SK-N-SH treated with all-trans-retinoic acid at 6 μM for 48 hours (cell line): Measurements from ENCODE around the gene CCDC167.

Experiments used
- ATAC-seq: fragments of 200-7000 bp; cut with Tn5 transposase; 3 replicates; pipeline ENCODE4 v1.9.1; 2020; ENCODE audit warnings: mild to moderate bottlenecking, moderate library complexity
- ARNTL ChIP-seq: fragments of 450-650 bp; formaldehyde crosslinking; IDR thresholded peaks from 2 replicates; pipeline ENCODE4 v1.5.0; 2020; ENCODE audit warnings: low read depth, mild to moderate bottlenecking, moderate library complexity, borderline replicate concordance
- CSDC2 ChIP-seq: fragments of 250-450 bp; sonication (Bioruptor Pico); IDR thresholded peaks from 2 replicates; pipeline ENCODE4 v1.5.0; 2020; ENCODE audit warnings: mild to moderate bottlenecking, moderate library complexity
- ESRRG ChIP-seq: fragments of 250-450 bp; sonication (Bioruptor Pico); IDR thresholded peaks from 2 replicates; pipeline ENCODE4 v1.6.1; 2021; ENCODE audit warnings: mild to moderate bottlenecking
- GLIS3 ChIP-seq: fragments of 250-450 bp; sonication (Bioruptor Pico); IDR thresholded peaks from 2 replicates; pipeline ENCODE4 v1.5.0; 2020; ENCODE audit warnings: mild to moderate bottlenecking, moderate library complexity
- OSR1 ChIP-seq: fragments of 250-450 bp; sonication (Bioruptor Pico); IDR thresholded peaks from 2 replicates; pipeline ENCODE4 v1.8.0; 2022; ENCODE audit warnings: moderate library complexity, mild to moderate bottlenecking, inconsistent platforms
- PPARA ChIP-seq: fragments of 250-450 bp; sonication (Bioruptor Pico); IDR thresholded peaks from 2 replicates; pipeline ENCODE4 v1.5.0; 2020; ENCODE audit warnings: mild to moderate bottlenecking, borderline replicate concordance
- RARB ChIP-seq: fragments of 250-450 bp; sonication (Bioruptor Pico); IDR thresholded peaks from 2 replicates; pipeline ENCODE4 v1.8.0; 2021; ENCODE audit warnings: mild to moderate bottlenecking, moderate library complexity
- SNAI2 ChIP-seq: fragments of 250-450 bp; sonication (Bioruptor Pico); IDR thresholded peaks from 2 replicates; pipeline ENCODE4 v1.5.0; 2020; ENCODE audit warnings: mild to moderate bottlenecking, moderate library complexity
- TCF4 ChIP-seq: fragments of 250-450 bp; sonication (Bioruptor Pico); IDR thresholded peaks from 2 replicates; pipeline ENCODE4 v1.8.0; 2021; ENCODE audit warnings: mild to moderate bottlenecking, moderate library complexity, borderline replicate concordance
- TOX ChIP-seq: fragments of 250-450 bp; sonication (Bioruptor Pico); IDR thresholded peaks from 2 replicates; pipeline ENCODE4 v1.8.0; 2021; ENCODE audit warnings: mild to moderate bottlenecking, moderate library complexity, borderline replicate concordance
- ZC3H10 ChIP-seq: fragments of 250-450 bp; sonication (Bioruptor Pico); IDR thresholded peaks from 2 replicates; pipeline ENCODE4 v1.5.1; 2021; ENCODE audit warnings: mild to moderate bottlenecking, moderate library complexity
- ZFP3 ChIP-seq: fragments of 250-450 bp; sonication (Bioruptor Pico); IDR thresholded peaks from 2 replicates; pipeline ENCODE4 v1.5.0; 2020; ENCODE audit warnings: mild to moderate bottlenecking, moderate library complexity
- ZFP30 ChIP-seq: fragments of 450-650 bp; formaldehyde crosslinking; IDR thresholded peaks from 2 replicates; pipeline ENCODE4 v1.5.0; 2022; ENCODE audit warnings: mild to moderate bottlenecking, moderate library complexity
- ZNF565 ChIP-seq: fragments of 450-650 bp; formaldehyde crosslinking; conservative IDR thresholded peaks from 2 replicates; pipeline ENCODE4 v1.5.0; 2020; ENCODE audit warnings: low read depth, mild to moderate bottlenecking, moderate library complexity
- ZNF70 ChIP-seq: fragments of 450-650 bp; formaldehyde crosslinking; IDR thresholded peaks from 2 replicates; pipeline ENCODE4 v1.5.0; 2020; ENCODE audit warnings: mild to moderate bottlenecking, moderate library complexity
- ZNF8 ChIP-seq: fragments of 450-650 bp; formaldehyde crosslinking; IDR thresholded peaks from 2 replicates; pipeline ENCODE4 v1.5.0; 2020; ENCODE audit warnings: mild to moderate bottlenecking, moderate library complexity
- TF ChIP-seq, protein P1 (sequence below): fragments of 250-450 bp; sonication (Bioruptor Pico); IDR thresholded peaks from 2 replicates; pipeline ENCODE4 v1.8.0; 2020; ENCODE audit warnings: mild to moderate bottlenecking, moderate library complexity, borderline replicate concordance
- TF ChIP-seq, protein P2 (sequence below): fragments of 250-450 bp; sonication (Bioruptor Pico); IDR thresholded peaks from 2 replicates; pipeline ENCODE4 v1.5.0; 2020; ENCODE audit warnings: mild to moderate bottlenecking, moderate library complexity
- TF ChIP-seq, protein P3 (sequence below): fragments of 250-450 bp; sonication (Bioruptor Pico); IDR thresholded peaks from 2 replicates; pipeline ENCODE4 v1.8.0; 2021; ENCODE audit warnings: low read depth, mild to moderate bottlenecking, moderate library complexity, borderline replicate concordance
- TF ChIP-seq, protein P4 (sequence below): fragments of 250-450 bp; sonication (Bioruptor Pico); IDR thresholded peaks from 2 replicates; pipeline ENCODE4 v1.5.1; 2020; ENCODE audit warnings: low read depth, mild to moderate bottlenecking, moderate library complexity
- TF ChIP-seq, protein P5 (sequence below): fragments of 250-450 bp; sonication (Bioruptor Pico); IDR thresholded peaks from 2 replicates; pipeline ENCODE4 v1.5.1; 2021; ENCODE audit warnings: mild to moderate bottlenecking, moderate library complexity

The CCDC167 gene

DNA sequence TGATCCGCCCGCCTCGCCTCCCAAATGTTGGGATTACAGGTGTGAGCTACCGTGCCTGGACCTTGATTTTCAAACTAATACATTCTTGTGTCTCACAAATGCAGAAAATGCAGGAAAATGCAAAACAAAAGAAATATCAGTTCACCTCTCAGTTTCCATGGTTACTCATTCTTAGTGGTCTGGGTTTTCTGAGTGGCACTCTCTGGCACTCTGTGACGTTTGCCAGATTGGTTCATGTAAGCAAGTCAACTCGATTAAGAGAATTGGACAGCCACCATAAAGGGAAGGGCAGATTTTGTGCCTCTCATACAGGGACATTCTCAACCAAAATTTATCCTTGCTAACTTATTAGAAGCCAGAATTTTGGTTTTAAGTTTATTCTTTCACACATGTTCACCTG is 58.0 kb downstream of the CCDC167 start:
- no peak for ATAC-seq
- TF ChIP-seq OSR1 (CRISPR knock-in tag) (no peak), GLIS3 (CRISPR knock-in tag) (no peak), ZNF70 (CRISPR knock-in tag) (no peak), PPARA (CRISPR knock-in tag) (no peak), RARB (no peak), ARNTL (no peak), SNAI2 (no peak), ZC3H10 (CRISPR knock-in tag) (no peak), ZFP30 (CRISPR knock-in tag) (no peak), ESRRG (no peak), ZNF565 (no peak), CSDC2 (CRISPR knock-in tag) (no peak), ZNF8 (CRISPR knock-in tag) (no peak), TOX (CRISPR knock-in tag) (no peak)
- TF ChIP-seq, protein P1, sequence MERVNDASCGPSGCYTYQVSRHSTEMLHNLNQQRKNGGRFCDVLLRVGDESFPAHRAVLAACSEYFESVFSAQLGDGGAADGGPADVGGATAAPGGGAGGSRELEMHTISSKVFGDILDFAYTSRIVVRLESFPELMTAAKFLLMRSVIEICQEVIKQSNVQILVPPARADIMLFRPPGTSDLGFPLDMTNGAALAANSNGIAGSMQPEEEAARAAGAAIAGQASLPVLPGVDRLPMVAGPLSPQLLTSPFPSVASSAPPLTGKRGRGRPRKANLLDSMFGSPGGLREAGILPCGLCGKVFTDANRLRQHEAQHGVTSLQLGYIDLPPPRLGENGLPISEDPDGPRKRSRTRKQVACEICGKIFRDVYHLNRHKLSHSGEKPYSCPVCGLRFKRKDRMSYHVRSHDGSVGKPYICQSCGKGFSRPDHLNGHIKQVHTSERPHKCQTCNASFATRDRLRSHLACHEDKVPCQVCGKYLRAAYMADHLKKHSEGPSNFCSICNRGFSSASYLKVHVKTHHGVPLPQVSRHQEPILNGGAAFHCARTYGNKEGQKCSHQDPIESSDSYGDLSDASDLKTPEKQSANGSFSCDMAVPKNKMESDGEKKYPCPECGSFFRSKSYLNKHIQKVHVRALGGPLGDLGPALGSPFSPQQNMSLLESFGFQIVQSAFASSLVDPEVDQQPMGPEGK, result no peak
- TF ChIP-seq, protein P2, sequence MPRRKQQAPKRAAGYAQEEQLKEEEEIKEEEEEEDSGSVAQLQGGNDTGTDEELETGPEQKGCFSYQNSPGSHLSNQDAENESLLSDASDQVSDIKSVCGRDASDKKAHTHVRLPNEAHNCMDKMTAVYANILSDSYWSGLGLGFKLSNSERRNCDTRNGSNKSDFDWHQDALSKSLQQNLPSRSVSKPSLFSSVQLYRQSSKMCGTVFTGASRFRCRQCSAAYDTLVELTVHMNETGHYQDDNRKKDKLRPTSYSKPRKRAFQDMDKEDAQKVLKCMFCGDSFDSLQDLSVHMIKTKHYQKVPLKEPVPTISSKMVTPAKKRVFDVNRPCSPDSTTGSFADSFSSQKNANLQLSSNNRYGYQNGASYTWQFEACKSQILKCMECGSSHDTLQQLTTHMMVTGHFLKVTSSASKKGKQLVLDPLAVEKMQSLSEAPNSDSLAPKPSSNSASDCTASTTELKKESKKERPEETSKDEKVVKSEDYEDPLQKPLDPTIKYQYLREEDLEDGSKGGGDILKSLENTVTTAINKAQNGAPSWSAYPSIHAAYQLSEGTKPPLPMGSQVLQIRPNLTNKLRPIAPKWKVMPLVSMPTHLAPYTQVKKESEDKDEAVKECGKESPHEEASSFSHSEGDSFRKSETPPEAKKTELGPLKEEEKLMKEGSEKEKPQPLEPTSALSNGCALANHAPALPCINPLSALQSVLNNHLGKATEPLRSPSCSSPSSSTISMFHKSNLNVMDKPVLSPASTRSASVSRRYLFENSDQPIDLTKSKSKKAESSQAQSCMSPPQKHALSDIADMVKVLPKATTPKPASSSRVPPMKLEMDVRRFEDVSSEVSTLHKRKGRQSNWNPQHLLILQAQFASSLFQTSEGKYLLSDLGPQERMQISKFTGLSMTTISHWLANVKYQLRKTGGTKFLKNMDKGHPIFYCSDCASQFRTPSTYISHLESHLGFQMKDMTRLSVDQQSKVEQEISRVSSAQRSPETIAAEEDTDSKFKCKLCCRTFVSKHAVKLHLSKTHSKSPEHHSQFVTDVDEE, result no peak
- TF ChIP-seq, protein P3, sequence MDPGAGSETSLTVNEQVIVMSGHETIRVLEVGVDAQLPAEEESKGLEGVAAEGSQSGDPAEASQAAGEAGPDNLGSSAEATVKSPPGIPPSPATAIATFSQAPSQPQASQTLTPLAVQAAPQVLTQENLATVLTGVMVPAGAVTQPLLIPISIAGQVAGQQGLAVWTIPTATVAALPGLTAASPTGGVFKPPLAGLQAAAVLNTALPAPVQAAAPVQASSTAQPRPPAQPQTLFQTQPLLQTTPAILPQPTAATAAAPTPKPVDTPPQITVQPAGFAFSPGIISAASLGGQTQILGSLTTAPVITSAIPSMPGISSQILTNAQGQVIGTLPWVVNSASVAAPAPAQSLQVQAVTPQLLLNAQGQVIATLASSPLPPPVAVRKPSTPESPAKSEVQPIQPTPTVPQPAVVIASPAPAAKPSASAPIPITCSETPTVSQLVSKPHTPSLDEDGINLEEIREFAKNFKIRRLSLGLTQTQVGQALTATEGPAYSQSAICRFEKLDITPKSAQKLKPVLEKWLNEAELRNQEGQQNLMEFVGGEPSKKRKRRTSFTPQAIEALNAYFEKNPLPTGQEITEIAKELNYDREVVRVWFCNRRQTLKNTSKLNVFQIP (CRISPR knock-in tag), result no peak
- TF ChIP-seq, protein P4, sequence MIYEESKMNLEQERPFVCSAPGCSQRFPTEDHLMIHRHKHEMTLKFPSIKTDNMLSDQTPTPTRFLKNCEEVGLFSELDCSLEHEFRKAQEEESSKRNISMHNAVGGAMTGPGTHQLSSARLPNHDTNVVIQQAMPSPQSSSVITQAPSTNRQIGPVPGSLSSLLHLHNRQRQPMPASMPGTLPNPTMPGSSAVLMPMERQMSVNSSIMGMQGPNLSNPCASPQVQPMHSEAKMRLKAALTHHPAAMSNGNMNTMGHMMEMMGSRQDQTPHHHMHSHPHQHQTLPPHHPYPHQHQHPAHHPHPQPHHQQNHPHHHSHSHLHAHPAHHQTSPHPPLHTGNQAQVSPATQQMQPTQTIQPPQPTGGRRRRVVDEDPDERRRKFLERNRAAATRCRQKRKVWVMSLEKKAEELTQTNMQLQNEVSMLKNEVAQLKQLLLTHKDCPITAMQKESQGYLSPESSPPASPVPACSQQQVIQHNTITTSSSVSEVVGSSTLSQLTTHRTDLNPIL (CRISPR knock-in tag), result no peak
- TF ChIP-seq, protein P5, sequence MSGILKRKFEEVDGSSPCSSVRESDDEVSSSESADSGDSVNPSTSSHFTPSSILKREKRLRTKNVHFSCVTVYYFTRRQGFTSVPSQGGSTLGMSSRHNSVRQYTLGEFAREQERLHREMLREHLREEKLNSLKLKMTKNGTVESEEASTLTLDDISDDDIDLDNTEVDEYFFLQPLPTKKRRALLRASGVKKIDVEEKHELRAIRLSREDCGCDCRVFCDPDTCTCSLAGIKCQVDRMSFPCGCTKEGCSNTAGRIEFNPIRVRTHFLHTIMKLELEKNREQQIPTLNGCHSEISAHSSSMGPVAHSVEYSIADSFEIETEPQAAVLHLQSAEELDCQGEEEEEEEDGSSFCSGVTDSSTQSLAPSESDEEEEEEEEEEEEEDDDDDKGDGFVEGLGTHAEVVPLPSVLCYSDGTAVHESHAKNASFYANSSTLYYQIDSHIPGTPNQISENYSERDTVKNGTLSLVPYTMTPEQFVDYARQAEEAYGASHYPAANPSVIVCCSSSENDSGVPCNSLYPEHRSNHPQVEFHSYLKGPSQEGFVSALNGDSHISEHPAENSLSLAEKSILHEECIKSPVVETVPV (CRISPR knock-in tag), result no peak

DNA sequence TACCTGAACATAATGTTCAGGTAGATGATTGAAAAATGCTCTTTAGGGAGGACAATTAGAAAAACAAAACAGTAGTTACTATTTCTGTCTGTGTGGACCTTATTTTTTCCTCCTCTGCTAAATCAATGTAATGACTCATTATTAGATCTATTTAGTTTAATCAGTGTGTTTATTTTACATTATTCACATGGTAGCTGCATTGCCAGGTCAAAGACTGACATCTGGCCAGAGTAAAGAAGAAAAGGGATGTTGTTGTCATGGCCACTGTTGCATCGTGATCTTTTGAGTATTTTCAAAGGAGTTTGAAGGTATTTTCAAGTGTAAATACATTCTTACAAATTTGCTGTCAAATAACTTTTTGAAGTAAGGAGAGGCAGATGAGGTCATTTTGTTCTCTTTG is 60.8 kb downstream of the CCDC167 start:
- ATAC-seq, result no peak
- no peak for TF ChIP-seq ZNF565
- TF ChIP-seq, protein P5 (CRISPR knock-in tag), result no peak
- TF ChIP-seq, protein P3 (CRISPR knock-in tag), result no peak
- TF ChIP-seq, protein P4 (CRISPR knock-in tag), result no peak
- no peak for TF ChIP-seq ZFP3 (CRISPR knock-in tag)
- TF ChIP-seq TCF4 (CRISPR knock-in tag), result no peak
- no peak for TF ChIP-seq OSR1 (CRISPR knock-in tag)
- TF ChIP-seq RARB, result no peak
- TF ChIP-seq SNAI2, result no peak
- TF ChIP-seq ZFP30 (CRISPR knock-in tag), result no peak
- TF ChIP-seq ZNF70 (CRISPR knock-in tag), result no peak
